ENCODE results near the gene CBX3.
"Not testable (repeated sequence)": the region's sequence is repeated elsewhere in the genome, so short reads cannot be mapped to it uniquely, and the experiment has no call there.

Gene CBX3

DNA sequence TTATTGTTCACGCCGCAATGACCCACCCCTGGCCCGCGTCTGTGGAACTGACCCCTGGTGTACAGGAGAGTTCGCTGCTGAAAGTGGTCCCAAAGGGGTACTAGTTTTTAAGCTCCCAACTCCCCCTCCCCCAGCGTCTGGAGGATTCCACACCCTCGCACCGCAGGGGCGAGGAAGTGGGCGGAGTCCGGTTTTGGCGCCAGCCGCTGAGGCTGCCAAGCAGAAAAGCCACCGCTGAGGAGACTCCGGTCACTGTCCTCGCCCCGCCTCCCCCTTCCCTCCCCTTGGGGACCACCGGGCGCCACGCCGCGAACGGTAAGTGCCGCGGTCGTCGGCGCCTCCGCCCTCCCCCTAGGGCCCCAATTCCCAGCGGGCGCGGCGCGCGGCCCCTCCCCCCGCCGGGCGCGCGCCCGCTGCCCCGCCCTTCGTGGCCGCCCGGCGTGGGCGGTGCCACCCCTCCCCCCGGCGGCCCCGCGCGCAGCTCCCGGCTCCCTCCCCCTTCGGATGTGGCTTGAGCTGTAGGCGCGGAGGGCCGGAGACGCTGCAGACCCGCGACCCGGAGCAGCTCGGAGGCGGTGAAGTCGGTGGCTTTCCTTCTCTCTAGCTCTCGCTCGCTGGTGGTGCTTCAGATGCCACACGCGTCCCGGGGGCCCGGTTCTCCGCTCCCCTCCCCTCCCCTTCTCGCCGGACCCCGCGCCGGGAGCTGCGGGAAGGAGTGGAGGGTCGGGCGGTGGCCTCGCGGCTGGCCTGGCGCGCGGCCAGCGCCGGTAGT is at the start of gene CBX3:
TSS of gene CBX3 (plus strand) at position 499 of the 772 bp plus-strand sequence. CDS start 1,254 bp downstream, outside the sequence.
- peak; percentile 91 for DNase-seq (ENCODE audit: low read depth)

DNA sequence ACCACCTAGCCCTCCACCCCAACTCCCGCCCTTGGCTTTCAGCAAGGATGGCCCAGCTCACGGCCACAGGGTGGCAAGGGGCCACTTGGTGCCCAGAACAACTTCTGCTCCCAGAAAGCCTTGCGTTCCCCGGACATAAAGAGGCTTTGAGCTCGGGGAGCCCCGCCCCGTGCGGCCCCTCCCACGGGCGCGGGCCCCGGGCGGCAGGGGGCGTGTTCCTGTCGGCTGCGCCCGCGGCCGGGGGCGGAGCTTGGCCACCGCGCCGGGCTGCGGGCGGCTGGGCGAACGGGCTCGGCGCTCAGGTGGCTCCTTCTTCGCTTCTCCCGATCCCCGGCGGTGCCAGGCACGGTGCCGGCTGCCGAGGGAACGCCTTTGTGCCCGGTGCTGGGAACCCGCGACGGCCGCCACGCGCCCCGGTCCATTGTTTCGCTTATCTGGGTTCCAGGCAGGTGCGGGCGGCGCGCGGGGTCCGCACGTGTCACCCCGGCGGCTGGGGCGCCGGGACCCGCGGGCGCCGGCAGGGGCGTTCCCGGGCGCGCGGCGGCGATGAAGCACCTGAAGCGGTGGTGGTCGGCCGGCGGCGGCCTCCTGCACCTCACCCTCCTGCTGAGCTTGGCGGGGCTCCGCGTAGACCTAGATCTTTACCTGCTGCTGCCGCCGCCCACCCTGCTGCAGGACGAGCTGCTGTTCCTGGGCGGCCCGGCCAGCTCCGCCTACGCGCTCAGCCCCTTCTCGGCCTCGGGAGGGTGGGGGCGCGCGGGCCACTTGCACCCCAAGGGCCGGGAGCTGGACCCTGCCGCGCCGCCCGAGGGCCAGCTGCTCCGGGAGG is 49.4 kb upstream of the CBX3 start, which contains the start of gene NFE2L3:
TSS of gene NFE2L3 (plus strand) at position 246 of the 829 bp plus-strand sequence. CDS start at position 547, 301 bp downstream.
- peak; percentile 69 for DNase-seq (ENCODE audit: low read depth)

DNA sequence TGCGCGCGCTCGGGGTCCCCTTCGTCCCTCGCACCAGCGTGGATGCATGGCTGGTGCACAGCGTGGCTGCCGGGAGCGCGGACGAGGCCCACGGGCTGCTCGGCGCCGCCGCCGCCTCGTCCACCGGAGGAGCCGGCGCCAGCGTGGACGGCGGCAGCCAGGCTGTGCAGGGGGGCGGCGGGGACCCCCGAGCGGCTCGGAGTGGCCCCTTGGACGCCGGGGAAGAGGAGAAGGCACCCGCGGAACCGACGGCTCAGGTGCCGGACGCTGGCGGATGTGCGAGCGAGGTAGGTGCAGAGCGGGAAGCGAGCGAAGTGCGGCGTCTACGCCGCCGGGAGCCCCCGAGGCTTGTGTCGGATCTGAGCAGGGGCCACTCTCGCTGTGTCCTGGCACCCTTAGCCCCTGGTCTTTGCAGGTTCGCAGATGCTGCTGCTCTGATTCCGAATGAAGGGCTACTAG is 48.7 kb upstream of the CBX3 start:
- not testable (repeated sequence) for DNase-seq (ENCODE audit: low read depth)

DNA sequence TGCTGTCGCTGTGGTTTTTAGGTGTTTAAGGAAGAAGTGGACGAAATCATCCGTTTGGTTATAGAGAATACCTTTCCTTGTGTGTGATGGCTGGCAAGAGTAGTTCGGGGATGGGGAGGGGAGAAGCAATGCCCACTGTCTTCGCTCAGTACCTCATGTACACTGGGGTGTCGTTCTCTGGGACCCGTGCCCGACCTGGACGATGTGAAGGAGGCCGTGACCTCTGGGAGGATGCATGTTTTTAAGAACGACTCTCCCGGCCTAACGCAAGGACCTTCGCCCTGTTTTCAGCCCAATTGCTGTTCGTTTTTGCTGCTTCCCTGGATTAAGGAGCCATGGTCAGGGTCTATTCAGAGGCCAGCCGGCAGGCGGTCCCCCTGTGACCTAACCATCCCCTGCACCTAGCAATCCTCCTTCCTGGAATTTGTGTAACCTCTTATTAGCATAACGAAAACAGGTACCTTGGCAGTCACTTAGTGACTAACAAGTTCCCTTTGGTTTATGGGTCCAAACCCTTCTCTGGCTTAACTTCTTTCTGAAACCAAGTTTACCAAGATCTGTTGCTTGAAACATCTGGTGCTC is 48.2 kb upstream of the CBX3 start:
- no peak for DNase-seq (ENCODE audit: low read depth)

DNA sequence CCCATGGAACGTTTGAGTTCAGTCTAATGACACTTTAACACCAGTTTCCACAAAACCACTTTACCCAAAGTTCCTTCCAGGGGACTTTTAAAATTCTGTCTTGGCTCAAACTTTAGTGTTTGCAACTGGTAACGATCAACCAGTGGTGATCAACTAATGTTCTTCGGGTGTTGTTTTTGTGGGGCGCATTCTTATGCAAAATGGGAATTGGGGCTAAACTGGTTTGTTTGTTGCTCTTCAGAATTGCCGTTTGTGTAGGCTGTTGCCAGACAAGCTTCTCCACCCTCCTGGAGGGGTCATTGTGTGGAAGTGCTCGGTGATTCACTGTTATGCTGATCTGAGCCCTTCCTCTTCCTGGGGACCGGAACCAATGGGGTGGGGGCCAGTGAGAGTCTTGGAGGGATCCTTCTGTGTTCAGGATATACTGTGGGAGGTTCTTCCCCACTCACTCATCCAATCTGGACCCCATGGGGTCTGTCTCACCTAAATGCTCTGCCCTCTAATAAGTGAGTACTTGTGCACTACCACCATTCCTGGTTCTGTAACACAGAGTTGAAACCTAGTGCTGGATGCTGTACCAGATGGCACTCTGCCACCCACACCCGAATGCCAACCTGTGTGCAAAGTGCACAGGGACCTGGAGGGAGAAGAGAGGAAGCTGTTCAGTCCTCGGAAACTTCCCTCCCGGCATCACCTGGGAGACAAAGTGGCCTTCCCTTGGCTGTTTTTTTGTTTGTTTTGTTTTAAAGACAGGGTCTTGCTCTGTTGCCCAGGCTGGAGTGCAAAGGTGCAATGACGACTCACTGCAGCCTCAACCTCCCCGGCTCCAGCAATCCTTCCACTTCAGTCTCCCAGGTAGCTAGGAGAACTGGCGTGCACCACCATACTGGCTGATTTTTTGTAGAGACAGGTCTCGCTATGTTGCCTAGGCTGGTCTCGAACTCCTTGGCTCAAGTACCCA is 47.4 kb upstream of the CBX3 start:
- DNase-seq (ENCODE audit: low read depth) = no peak

DNA sequence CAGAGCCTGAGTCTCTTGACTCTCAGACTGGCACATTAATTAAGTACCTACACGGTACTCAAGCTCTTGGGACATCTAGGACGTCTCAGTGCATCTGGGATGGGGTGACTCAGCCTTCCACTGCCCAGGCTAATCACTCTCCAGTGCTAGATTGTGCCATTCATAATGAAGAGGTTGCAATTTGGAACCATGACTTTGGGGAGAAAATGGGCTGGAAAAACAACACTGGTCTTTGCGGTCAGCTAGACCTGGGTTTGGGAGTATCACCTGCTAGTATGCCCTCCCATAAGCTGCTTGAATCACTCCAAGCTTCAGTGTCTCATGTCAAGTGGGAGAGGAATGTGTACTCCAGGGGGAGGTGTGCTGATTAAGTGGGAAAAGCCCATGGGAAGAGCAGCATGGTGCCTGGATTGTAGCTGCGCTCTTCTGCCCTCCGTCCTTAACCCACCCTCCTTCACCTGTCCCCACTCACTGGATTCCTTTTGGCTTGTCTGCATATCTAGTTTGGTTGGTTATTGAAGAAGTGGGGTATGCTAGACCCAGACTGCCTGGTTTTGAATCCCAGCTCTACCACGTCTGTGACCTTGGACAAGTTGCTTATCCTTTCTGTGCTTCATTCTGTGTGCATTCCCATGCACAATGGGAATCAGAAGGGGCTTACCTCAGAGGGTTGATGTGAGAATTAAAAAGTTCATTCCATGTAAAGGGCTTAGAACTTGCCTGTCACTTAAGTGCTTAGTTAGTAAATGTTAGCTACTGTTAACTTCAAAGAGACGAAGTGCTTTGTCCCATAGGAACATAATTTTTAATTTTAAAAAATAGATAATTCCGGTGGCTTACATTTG is 45.8 kb upstream of the CBX3 start:
- no peak for DNase-seq (ENCODE audit: low read depth)

DNA sequence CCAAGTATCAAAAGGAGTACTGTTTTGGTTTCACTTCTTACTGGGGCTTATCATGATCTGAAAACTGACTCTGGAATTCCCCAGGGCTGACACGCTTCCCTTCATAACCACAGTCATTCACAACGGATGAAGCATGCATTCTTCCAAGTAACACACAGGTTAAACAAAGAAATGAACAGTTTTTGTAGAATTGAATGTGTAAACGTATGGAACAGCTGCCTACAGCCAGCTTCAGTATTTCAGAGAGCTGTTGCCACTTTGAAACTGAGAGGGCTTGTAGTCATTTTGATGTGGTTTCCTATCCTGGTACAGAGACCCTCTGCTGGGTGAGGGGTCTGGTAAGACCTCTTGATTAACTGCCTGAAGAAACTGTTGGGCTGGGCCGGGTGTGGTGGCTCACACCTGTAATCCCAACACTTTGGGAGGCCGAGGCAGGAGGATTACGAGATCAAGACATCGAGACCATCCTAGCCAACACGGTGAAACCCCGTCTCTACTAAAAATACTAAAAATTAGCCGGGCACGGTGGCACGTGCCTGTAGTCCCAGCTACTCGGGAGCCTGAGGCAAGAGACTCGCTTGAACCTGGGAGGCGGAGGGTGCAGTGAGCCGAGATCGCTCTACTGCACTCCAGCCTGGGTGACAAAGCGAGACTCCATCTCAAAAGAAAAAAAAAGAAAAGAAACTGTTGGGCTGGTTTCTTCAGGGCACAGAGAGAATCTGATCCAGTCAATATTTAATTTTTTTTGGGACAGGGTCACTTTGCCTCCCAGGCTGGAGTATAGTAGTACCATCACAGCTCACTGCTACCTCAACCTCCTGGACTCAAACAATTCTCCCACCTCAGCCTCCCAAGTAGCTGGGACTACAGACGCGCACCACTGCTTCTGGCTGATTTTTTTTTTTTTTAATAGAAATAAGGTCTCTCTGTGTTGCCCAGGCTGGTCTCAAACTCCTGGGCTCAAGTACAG is 44.8 kb upstream of the CBX3 start:
- no peak for DNase-seq (ENCODE audit: low read depth)

DNA sequence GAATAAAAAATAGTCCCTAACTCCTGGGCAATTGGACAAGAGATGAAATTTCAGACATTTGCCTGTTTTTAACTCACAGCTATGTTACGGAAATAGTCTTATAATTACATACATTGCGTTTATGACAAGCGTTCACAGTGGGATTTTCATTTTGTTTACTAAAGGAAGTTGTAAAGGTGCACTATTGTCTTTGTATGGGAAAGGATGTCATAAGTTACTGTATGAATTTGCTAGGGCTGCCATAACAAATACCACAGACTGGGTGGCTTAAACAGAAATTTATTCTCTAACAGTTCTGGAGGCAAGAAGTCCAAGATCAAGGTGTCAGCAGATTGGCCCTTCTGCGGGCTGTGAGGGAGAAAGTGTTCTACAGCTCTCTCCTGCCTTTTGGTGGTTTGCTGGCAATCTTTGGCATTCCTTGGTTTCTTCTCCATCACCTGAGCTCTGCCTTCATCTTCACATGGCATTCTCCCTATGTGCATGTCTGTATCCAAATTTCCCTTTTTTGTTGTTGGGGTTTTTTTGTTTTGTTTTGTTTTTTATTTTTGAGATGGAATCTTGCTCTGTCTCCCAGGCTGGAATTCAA is 43.9 kb upstream of the CBX3 start:
- no peak for DNase-seq (ENCODE audit: low read depth)

DNA sequence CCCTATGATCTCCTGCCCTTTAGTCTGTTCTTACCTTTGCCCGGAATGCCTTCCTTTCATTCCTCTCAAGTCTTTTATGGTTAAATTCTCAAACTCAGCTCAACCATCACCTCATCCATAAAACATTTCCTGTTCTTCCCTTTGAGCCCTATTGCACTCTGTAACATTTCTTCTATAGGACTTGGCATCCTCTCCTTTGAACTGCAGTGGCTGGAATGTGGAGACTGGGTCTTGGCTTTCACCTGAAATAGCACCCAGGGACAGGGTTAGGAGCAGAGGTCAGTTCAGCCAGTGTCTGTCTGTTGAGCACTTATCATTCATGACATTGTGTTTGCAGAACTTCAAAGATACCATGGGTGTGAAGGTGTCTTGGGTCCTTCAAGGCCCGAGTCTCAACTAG is 42.3 kb upstream of the CBX3 start:
- no peak for DNase-seq (ENCODE audit: low read depth)

DNA sequence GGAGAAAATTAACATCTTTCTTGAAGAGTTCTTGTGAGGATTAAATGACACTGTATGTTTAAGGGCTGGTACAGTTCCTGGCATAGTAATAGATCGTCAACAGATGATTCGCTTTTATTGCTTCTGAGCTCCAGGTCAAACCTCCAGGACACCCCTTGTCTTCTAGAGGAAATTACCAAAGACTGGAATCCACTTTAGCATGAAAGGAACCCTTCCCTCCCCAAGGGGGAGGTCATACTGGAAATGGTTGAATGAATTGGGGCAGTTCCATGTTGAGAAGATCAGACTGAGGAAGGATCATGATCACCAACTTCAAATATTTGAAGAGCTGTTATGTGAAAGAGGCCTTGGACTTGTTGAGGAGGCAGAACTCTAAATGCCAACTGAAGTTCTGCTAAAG is 40.6 kb upstream of the CBX3 start:
- DNase-seq (ENCODE audit: low read depth) = no peak

DNA sequence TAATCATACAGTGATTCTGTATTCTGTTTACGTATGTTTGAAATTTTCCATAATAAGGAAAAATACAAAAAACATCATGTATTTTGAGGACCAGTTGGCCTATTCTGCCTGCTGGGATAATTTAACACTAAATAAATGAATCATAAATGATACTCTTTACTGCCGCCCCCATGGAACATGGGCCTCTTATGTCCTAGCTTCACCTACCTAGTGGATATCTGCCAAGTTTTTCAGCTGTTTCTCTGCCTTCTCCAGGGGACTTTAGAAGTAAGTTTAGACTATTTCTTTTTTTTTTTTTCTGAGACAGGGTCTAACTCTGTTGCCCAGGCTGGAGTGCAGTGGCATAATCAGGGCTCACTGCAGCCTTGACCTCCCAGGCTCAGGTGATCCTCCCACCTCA is 39.1 kb upstream of the CBX3 start:
- DNase-seq (ENCODE audit: low read depth) = no peak

DNA sequence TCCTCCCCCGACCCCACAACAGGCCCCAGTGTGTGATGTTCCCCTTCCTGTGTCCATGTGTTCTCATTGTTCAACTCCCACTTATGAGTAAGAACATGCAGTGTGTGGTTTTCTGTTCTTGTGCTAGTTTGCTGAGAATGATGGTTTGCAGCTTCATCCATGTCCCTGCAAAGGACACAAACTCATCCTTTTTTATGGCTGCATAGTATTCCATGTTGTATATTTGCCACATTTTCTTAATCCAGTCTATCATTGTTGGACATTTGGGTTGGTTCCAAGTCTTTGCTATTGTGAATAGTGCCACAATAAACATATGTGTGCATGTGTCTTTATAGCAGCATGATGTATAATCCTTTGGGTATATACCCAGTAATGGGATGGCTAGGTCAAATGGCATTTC is 37.7 kb upstream of the CBX3 start:
- not testable (repeated sequence) for DNase-seq (ENCODE audit: low read depth)

DNA sequence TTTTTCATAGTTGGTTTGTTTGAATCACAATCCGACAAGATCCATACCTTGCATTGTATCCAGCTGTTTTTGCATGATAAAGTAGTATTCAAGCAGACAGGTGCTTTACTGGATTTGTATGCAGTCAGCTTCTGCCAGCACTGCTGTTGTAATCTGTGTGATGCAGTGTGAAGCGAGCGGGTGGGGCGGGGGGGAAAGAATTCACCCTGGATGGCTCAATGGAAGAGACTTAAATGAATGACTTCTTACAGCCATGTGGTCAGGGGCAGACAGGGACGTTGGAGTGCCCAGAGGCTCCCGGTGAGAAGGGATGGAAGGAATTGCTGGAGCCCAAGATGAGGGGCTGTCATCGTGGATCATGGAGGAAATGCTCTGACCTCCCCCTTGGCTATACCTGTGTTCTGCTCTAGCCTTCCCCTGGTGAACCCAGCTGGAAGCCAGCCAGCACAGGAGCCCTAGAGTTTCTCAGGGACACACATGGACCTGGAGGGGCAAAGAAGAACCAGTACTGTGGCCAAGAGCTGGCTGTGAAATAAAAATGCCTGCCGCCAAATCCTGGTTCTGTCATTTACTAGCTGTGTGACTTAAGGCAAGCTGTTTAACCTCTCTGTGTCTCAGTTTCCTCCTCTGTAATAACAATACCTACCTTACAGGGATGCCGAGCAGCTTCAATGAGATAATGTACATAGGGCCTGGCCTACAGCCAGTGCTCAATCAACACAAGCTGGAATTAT is 35.4 kb upstream of the CBX3 start:
- no peak for DNase-seq (ENCODE audit: low read depth)

DNA sequence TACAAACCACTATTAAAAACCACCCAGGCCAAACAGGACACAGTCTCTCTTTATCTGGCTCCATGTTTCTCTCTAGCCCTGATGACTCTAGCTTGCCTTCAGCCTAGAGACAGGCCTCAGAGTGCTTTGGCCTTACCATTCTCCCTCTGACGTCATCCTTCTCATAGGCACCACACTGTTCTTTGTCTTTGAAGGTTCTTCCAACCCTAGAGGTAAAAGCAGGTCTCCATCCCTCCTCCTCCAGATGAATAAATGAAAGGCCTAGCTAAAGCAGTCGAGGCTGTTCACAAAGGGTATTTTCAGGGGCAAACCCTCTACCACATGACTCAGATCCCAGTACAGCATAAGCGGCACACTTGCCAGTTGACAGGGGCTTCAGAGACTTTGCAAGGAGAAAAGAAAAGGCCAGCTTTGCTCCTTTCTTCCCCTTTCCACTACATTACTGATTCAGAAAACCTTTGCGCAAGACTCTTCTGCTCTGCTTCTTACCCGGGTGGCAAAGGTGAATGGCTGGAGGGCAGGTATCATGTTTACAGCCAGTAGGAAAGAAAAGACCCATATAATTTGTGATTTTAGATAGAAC is 34.8 kb upstream of the CBX3 start:
- no peak for DNase-seq (ENCODE audit: low read depth)

DNA sequence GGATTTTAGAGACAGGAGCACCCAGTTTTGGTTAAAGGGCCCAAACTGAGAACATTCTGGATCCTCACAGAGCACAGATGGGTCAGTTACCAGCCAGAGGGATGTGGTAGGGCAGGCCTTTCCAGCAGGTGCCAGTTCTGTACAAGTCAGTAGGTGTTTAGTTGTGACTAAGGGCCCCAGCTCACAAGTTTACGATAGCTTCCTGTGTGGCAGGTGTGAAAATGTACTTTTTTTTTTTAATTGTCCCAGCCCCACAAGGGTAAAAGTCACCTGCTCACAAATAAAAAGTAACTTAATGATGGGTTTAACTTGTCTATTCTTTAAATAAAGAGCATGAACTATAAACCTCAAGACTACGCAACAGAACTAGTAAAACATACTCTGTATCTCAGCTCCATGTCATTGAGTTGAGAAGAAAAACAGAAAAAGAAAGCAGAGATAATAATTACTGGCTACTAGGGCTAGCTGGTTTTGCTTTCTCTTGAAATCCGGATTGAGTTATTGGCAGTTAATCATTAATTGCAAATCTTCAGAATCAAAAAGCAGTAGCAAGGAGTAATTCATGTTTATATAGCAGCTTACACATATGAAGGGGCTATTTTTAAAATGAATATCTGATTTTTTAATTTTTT is 34.1 kb upstream of the CBX3 start:
- no peak for DNase-seq (ENCODE audit: low read depth)

DNA sequence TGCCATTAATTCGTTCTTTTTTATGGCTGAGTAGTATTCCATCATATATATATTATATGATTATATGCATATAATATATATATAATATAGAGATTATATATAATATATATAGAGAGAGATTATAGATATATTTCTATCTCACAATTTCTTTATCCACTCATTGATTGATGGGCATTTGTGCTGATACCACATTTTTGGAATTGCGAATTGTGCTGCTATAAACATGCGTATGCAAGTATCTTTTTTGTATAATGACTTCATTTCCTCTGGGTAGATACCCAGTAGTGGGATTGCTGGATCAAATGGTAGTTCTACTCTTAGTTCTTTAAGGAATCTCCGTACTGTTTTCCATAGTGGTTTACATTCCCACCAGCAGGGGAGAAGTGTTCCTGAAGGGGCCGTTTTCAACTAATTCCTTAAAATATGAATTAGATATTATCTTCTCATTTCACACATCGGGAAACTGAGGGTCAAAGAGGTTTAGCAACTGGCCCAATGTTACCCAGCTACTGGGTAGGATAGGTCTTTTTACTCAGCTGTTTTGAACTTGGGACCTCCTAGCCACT is 33.0 kb upstream of the CBX3 start:
- no peak for DNase-seq (ENCODE audit: low read depth)

DNA sequence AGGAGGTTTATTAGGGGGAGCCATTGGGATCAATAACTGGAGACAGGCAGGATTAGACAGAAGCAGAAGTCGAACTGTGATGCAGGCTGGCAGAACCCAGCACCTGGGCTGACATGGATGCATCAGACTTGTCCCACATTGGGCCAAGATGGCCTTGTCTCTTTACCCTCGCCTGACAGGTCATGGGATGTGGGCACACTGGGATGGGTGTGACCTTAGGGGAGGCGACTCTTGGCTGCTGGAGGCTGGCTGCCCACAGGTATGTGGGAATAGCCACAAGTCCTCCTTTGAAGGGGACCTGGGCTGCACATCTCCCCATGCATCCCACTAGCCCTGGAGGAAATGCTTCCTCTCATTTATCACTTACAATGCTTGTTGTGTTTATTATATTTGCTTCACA is 32.3 kb upstream of the CBX3 start:
- no peak for DNase-seq (ENCODE audit: low read depth)

Measured in CMK (cell line).